Measurements from ENCODE around the gene AFF3. TPM values are rescaled to one million over a fixed set of nuclear protein-coding genes. Genes with fewer than 3 reads are reported as not detected.

The AFF3 gene
- total RNA-seq, 1 experiment from 2014 or later, result 0.22 TPM

- H3K79me2 ChIP-seq (ENCODE audit: insufficient read depth, low read length), result no peaks in the 10 kb centered on the region
- no peak overlapping the region for H2BK12ac ChIP-seq (ENCODE audit: insufficient read length, low read depth, low read length)
- H3T11ph ChIP-seq (ENCODE audit: low read length), result no peak overlapping the region
- no peak overlapping the region for H4K91ac ChIP-seq (ENCODE audit: insufficient read length, low read depth, low read length)
- no peak overlapping the region for H3K4me3 Mint-ChIP-seq
- no peak overlapping the region for H2BK20ac ChIP-seq (ENCODE audit: low read depth, low read length, poor library complexity, severe bottlenecking)
- no peak for DNase-seq
- no peak overlapping the region for H4K8ac ChIP-seq (replicated peaks; ENCODE audit: insufficient read length, low read depth, low read length)
- no peaks in the 10 kb centered on the region for H3K9me3 Mint-ChIP-seq
- H3K27ac Mint-ChIP-seq, result no peak overlapping the region; a peak in 1 of 7 replicates
- no peak overlapping the region for H3K14ac ChIP-seq (ENCODE audit: insufficient read depth, low read length)
- H3K23ac ChIP-seq (ENCODE audit: insufficient read length, low read depth, low read length), result no peak overlapping the region
- no peak for TF ChIP-seq CTCF (conservative IDR thresholded peaks at IDR 0.05)
- H3K4me1 ChIP-seq (ENCODE audit: insufficient read depth, low read length), result no peaks in the 10 kb centered on the region
- no peak overlapping the region for H2AK5ac ChIP-seq (ENCODE audit: insufficient read length, low read length)
- no peak overlapping the region for H3K4ac ChIP-seq (ENCODE audit: low read depth, low read length)
- H3K9me3 ChIP-seq (ENCODE audit: control insufficient read depth, low read depth, low read length), result no peaks in the 10 kb centered on the region
- peaks cover 5% of the 10 kb centered on the region for H3K27me3 Mint-ChIP-seq (ENCODE audit: low read depth)
- H3K23me2 ChIP-seq (ENCODE audit: insufficient read length, low read depth, low read length, poor library complexity, severe bottlenecking), result no peaks in the 10 kb centered on the region
- WGBS (ENCODE audit: extremely low coverage, insufficient read length, low lambda C conversion rate), result no CpG with 5 or more reads among the region's 4 CpGs
- H4K20me1 ChIP-seq (ENCODE audit: control insufficient read depth, insufficient read depth, insufficient read length), result no peaks in the 10 kb centered on the region
- H2BK120ac ChIP-seq (ENCODE audit: low read depth, low read length, poor library complexity, severe bottlenecking), result no peak overlapping the region
- H3K79me1 ChIP-seq (ENCODE audit: insufficient read depth, low read depth, low read length, poor library complexity, severe bottlenecking), result no peaks in the 10 kb centered on the region
- H3K9ac ChIP-seq (ENCODE audit: extremely low read depth, insufficient read length, low read length), result no peak overlapping the region
- H2AFZ ChIP-seq (ENCODE audit: low read length), result no peak overlapping the region
- no peak overlapping the region for H3K4me2 ChIP-seq (ENCODE audit: insufficient read depth, insufficient read length, low read length)
- H3K27me3 ChIP-seq (ENCODE audit: insufficient read depth, low read length), result no peaks in the 10 kb centered on the region
- H3K18ac ChIP-seq (ENCODE audit: insufficient read length, low read depth, low read length), result no peak overlapping the region
- no peak overlapping the region for H3K56ac ChIP-seq (ENCODE audit: insufficient read length, low read depth, low read length)
- no peak overlapping the region for H3K27ac ChIP-seq (ENCODE audit: insufficient read length, low read depth, low read length)
- no peak overlapping the region for H2BK15ac ChIP-seq (ENCODE audit: low read depth, low read length)
- no peak overlapping the region for H4K5ac ChIP-seq (ENCODE audit: insufficient read length, low read depth, low read length)
- H3K36me3 Mint-ChIP-seq (ENCODE audit: insufficient read depth in 1 of 3, low read depth in 3 of 3), result no peaks in the 10 kb centered on the region
- H2BK5ac ChIP-seq (ENCODE audit: insufficient read length, low read length), result no peak overlapping the region
- peaks cover 3 to 4% of the 10 kb centered on the region in 2 experiments; a peak in 1 of 4 replicates for H3K4me1 Mint-ChIP-seq
Measured at GRCh38 chr2:99868260-99868659, 274.1 kb downstream of the AFF3 start.
